Adipocyte (in vitro differentiated cells): ENCODE measurements around the gene LIPC.

Experiments
- DNase-seq: peaks from one replicate; pipeline ENCODE4 v3.0.0-alpha.2; 2015; ENCODE audit warnings: low read depth
- H3K27me3 ChIP-seq: replicated peaks from 2 replicates; pipeline ENCODE4 v1.7.0; 2013; ENCODE audit warnings: mild to moderate bottlenecking, low read length, moderate library complexity; ENCODE audit not compliant: control insufficient read depth, insufficient read depth
- H3K36me3 ChIP-seq: 2 replicates; pipeline ENCODE4 v1.7.0; 2013; ENCODE audit warnings: low read length, mild to moderate bottlenecking, moderate library complexity; ENCODE audit not compliant: control insufficient read depth, insufficient read depth, severe bottlenecking
- H3K4me1 ChIP-seq: 2 replicates; pipeline ENCODE4 v1.7.0; 2013; ENCODE audit warnings: mild to moderate bottlenecking, low read length, moderate library complexity; ENCODE audit not compliant: control insufficient read depth, insufficient read depth
- H3K4me3 ChIP-seq: 2 replicates; pipeline ENCODE4 v1.7.0; 2013; ENCODE audit warnings: mild to moderate bottlenecking, low read length, moderate library complexity
- H3K9ac ChIP-seq: 2 replicates; pipeline ENCODE4 v1.7.0; 2013; ENCODE audit warnings: mild to moderate bottlenecking, low read length, moderate library complexity
- H3K9me3 ChIP-seq: 2 replicates; pipeline ENCODE4 v1.7.0; 2013; ENCODE audit warnings: mild to moderate bottlenecking, low read length, moderate library complexity; ENCODE audit not compliant: control insufficient read depth

Gene LIPC

DNA sequence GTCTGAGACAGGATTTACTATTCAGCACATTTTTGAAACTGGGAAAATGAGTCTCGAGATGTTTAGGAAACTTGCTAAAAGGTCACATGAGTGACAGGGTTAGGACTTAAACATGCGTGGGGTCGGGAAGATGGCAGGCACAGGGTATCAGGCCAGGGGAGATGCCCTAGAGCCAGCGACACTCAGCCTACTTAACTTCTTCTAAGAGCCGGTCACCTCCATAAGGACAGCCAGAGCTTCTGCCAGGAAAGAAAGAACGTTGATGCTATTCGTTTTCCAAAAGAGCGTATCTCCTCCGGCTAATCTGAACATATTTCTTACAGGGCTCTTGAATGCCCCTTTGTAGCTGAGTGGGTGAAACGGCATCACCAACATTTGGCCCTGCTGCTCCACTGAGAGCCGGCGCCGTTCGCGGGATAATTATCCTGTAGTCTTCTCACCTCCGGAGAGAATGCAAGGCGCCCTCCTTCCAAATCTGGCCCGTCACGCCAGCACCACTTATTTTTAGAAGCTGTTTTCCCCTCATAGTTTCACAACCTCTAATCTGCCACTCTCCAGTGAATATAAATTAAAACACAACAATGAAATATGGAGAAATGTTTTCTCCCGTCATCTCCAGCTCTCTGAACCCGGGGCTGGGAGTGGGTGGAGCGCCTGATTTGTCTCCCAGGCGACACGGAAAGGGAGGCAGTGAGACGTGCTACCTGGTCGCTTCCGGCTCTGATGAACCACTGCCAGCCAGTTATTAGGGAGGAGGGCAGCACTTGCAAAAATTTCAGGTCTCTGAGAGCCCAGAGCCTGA lies 58.5 kb downstream of the LIPC start:
- H3K4me3 ChIP-seq: no peak overlapping the region
- peaks cover 19% of the 10 kb centered on the region for H3K9me3 ChIP-seq
- DNase-seq: no peak
- H3K36me3 ChIP-seq: no peaks in the 10 kb centered on the region
- H3K4me1 ChIP-seq: peaks cover 25% of the 10 kb centered on the region
- no peak overlapping the region for H3K9ac ChIP-seq
- H3K27me3 ChIP-seq: peaks cover 3% of the 10 kb centered on the region

DNA sequence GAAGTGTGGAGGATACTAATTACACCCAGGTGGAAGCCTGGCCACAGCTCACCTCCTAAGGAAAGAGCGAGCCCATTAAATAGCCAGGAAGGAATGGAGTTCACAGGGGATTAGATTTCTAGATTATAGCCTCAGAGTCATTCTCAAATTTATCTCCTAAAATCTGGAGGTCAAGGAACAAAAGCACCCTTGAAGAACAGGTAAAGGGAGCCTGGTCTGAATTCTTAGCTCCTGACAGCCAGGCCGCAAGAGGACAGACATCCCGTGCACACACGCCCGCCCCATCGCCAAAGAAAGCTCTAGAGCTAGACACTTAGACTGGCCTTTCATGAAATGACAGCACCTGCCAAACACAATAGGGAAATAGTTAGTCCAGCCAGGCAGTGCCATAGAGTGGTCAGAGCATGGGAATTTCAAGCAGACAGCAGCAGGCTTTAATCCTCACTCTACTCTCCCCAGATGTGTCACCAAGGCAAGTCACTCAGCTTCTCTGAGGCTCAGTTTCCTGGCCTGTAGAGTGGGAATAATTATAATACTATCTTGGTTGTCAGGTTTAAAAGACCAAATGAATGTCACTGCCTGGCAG lies 59.2 kb downstream of the LIPC start:
- peaks cover 3% of the 10 kb centered on the region for H3K27me3 ChIP-seq
- H3K36me3 ChIP-seq: no peaks in the 10 kb centered on the region
- H3K9ac ChIP-seq: no peak overlapping the region
- peaks cover 19% of the 10 kb centered on the region for H3K9me3 ChIP-seq
- no peak for DNase-seq
- peaks cover 31% of the 10 kb centered on the region for H3K4me1 ChIP-seq
- H3K4me3 ChIP-seq: no peak overlapping the region

DNA sequence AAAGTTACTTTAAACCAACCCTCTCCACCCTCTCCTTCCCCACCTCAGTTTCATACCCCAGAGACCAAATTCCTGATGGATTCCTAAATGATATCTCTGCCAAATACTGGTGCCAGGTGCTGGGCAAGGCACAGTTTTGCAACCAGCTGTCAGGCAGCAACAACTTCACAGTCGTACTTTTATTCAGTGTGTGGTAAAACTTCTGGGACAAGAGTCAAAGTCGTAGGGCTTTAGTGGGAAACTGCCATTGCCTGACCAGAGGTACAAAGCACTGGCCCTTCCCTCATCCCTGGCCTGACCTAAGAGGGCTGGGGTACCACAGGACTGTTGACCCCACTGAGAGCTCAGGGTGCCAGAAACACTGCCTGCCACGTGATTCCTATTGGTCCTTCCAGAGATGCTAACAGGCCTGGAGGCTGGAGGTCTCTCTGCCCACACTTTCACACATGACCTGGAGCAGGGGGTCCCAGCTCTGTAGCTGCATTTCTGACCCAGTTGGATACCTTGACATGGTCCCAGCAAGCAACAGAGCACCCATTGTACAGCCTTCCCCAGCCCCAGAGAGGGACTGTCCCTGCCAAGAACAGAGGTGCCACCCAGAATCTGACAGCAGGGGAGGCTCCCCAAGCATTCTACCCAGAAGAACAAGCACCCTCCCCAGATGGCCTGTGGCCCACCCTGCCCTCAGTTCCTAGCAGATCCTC lies 59.9 kb downstream of the LIPC start:
- no peak for DNase-seq
- Histone ChIP-seq H3K4me1 (peaks cover 33% of the 10 kb centered on the region), H3K9me3 (peaks cover 19% of the 10 kb centered on the region), H3K27me3 (no peaks in the 10 kb centered on the region), H3K9ac (no peak overlapping the region), H3K4me3 (no peak overlapping the region), H3K36me3 (no peaks in the 10 kb centered on the region)

DNA sequence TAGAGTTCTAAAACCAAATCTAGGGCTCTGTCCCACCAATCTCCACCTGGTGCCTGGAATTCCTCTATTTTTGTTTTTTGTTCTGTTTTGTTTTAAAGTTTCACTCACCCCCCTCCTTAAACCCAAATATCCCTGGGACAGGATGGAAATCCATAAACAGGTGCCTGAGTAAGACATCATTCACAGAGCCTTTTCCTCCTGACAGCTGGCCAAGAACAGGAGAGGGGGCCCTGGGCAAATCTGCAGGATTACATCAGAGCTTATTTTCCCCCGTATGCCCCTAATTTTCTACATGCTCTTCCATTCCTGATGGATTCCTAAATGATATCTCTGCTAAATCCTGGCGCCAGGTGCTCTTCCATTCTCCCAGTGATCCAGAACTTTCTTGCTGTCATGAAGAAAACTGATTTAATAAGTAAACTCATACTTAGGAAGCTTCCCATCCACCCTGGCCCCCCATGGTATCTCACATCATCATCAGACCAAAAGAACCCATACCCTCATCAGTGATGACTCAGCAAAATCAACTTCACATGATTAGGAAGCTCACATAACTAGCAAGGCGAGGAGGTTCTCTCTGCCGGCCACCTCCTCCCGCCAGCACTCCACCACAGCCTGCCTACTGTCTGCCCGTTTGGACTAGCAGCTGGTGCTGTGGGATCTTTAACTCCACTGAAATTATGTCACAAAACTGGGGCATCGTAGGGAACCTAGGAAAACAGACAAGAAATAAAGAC lies 61.0 kb downstream of the LIPC start:
- H3K4me3 ChIP-seq: no peak overlapping the region
- peaks cover 25% of the 10 kb centered on the region for H3K4me1 ChIP-seq
- H3K36me3 ChIP-seq: no peaks in the 10 kb centered on the region
- no peak overlapping the region for H3K9ac ChIP-seq
- H3K9me3 ChIP-seq: peaks cover 19% of the 10 kb centered on the region
- no peak for DNase-seq
- H3K27me3 ChIP-seq: no peaks in the 10 kb centered on the region

DNA sequence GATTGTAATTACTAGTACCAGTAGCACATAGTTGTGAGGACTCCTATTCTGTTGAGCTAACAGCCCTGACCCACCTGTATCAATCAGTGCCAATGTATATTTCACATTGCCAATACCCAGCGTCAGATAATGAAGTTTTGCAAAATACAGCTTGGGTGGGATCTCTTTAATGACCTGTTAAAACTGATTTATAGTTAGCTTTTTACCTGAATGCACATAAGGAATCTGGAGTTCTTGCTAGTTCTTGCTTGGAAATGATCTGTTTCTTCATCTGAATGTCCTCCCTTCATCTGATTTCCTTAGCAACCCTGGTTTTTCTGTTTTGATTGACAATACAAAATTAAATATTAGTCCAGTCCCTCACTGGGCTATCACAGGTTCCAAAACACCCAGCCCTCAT lies 62.8 kb downstream of the LIPC start:
- Histone ChIP-seq H3K9ac (no peak overlapping the region), H3K9me3 (peaks cover 14% of the 10 kb centered on the region), H3K27me3 (no peaks in the 10 kb centered on the region), H3K4me3 (no peak overlapping the region), H3K4me1 (peaks cover 38% of the 10 kb centered on the region), H3K36me3 (no peaks in the 10 kb centered on the region)
- DNase-seq: no peak

DNA sequence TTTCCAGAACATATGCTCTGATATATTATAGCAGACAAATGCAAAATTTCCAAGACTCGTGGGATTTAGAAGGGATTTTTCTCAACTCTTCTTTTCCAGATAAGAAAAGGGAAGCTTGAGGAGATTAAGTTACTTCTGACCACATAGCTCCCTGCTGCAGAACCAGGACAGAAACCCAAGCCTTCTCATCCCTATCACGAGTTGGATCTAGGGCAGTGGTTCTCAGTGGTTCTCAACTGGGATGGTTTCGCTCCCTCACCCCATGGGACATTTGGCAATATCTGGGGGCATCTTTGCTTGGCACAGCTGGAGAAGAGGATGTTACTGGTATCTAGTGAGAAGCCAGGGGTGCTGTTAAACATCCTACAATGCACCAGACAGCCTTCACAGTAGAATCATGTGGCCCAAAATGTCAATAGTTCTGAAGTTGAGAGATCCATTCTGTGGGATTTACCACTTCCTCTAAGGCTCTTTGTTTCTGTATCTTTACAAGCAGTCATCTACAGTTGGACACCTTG lies 64.2 kb downstream of the LIPC start:
- H3K4me1 ChIP-seq: peaks cover 43% of the 10 kb centered on the region
- DNase-seq: peak; percentile 24
- H3K36me3 ChIP-seq: no peaks in the 10 kb centered on the region
- H3K9me3 ChIP-seq: peaks cover 7% of the 10 kb centered on the region
- no peak overlapping the region for H3K4me3 ChIP-seq
- H3K27me3 ChIP-seq: no peaks in the 10 kb centered on the region
- no peak overlapping the region for H3K9ac ChIP-seq

DNA sequence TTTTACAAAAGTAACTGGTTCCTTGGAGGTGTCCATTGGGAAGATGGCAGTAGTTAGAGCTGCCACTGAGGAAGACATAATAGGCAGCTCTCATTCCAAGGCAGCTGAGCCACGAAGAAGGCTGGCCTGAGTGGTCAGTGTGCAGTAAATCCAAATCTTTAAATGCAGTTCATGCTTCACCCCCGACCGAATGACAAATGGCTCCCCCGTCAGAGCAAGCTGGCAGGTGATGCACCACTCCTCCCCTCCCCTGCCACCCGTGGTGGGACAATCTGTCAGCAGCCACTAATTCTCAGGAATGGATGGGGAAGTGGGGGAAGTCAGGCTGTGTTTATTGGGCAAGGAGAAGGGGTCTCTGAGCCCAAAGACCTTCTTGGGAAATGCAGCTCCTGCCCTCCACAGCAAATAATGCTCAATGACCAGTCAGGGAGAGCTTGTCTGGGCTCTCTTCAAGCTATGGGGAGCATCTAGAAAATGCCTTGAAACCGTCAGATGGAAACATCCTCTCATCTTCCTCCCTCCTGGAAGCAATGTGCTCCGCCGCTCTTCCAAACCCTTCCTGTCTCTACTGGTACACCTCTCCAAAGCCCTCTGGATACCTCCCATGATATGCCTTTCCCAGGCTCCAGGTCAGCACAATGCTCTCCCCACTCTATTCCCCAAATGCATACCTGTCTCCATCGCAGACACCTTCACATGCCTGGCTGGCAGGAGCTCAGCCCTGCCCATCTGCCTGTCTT lies 65.4 kb downstream of the LIPC start:
- DNase-seq: no peak
- Histone ChIP-seq H3K9ac (no peak overlapping the region), H3K4me3 (no peak overlapping the region), H3K36me3 (no peaks in the 10 kb centered on the region), H3K4me1 (peaks cover 31% of the 10 kb centered on the region), H3K9me3 (peaks cover 7% of the 10 kb centered on the region), H3K27me3 (no peaks in the 10 kb centered on the region)

DNA sequence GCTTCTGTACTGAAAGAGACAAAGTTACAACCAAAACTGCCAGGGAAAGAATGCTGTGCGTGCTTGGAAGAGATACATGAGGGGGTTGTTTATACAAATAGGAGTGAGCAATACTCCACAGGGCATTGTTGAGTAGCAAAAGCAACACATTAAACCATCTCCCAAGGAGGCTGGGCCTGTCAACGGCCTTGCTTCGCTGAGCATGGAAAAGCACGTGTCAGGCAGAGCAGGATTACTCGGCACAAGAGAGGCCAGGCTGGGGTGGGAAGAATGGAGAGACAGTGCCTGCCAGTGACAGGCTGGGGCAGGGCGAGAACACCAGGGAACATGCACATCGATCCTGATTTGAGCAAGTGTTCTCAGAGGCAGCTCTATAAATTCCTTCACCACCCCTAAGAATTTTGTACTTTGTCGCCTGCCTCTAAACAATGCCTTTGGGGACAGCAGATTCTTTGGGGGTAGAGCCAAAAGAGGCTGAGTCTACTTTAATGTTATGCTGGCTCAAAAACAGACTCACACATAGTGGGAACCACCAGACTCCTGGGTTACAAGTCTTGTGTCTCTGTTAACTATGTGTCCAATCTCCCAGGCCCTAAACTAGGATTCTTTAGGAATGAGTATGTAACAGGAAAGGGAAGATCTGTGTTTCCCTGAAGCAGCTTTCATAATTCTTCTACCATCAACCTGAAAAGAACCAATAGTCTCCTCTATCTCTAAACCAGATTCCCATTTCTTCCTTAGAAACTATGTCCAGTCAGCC lies 67.2 kb downstream of the LIPC start:
- H3K27me3 ChIP-seq: no peaks in the 10 kb centered on the region
- H3K9me3 ChIP-seq: peaks cover 7% of the 10 kb centered on the region
- peak; percentile 85 for DNase-seq
- peaks cover 31% of the 10 kb centered on the region for H3K4me1 ChIP-seq
- H3K4me3 ChIP-seq: no peak overlapping the region
- H3K9ac ChIP-seq: peak overlapping the region; percentile 63
- H3K36me3 ChIP-seq: no peaks in the 10 kb centered on the region

DNA sequence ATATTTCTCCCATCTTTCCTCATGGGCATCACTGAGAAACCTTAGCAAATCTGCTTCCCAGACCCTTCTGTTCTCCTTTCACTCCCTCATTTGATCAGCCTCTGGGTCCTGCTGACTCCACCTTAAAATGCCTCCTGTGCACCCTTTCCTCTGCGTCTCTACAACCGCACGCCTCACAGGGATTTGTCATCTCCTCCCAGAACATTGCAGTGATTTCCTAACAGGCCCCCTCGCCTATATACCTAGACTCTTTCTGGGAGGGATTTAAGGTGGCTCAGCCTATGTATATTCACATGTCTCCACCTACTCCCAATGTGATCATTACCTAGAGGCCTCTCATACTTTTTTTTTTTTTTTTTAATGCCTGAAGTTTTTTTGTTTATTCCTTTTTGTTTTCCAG lies 69.2 kb downstream of the LIPC start:
- H3K36me3 ChIP-seq: no peaks in the 10 kb centered on the region
- no peak for DNase-seq
- H3K9me3 ChIP-seq: no peaks in the 10 kb centered on the region
- no peaks in the 10 kb centered on the region for H3K27me3 ChIP-seq
- peaks cover 32% of the 10 kb centered on the region for H3K4me1 ChIP-seq
- no peak overlapping the region for H3K9ac ChIP-seq
- H3K4me3 ChIP-seq: no peak overlapping the region

DNA sequence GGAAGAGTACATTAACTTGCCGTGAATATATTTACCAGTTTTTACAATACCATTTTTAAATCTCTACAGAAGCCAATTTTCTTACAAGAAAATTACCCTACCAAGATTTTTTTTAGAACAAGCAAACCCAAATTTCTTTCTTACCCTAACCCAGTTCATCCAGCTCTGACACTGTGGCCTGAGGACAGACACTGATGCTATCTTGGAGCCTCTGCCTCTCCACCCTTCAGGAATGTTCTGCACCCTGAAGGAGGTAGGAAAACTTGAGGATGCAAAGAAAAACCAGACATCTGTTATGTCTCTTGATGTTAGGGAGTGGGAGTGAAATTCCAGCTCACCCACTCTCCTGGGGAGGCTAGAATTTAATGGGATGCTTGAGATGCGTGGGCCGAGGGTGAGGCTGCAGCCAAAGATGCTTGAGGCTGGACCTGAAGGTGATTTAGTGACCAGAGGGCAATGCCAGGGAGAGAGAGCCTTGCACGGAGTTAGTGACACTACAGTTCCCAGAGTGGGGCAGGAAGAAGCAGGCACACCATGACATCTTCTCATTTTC lies 69.9 kb downstream of the LIPC start:
- H3K4me1 ChIP-seq: peaks cover 36% of the 10 kb centered on the region
- no peak for DNase-seq
- H3K9me3 ChIP-seq: no peaks in the 10 kb centered on the region
- no peaks in the 10 kb centered on the region for H3K27me3 ChIP-seq
- no peaks in the 10 kb centered on the region for H3K36me3 ChIP-seq
- no peak overlapping the region for H3K4me3 ChIP-seq
- no peak overlapping the region for H3K9ac ChIP-seq
